ENCODE measurements around the gene TMEM53. TPM values are rescaled to one million over a fixed set of nuclear protein-coding genes. Genes with fewer than 3 reads are reported as not detected.

Gene TMEM53
- total RNA-seq, 1 donor from 2014 or later, result 6.6 TPM

- peaks cover 16% of the 10 kb centered on the region for H3K27me3 Mint-ChIP-seq (ENCODE audit: unreplicated experiment)
- no peak for TF ChIP-seq CTCF (IDR thresholded peaks at IDR 0.05)
- no peaks in the 10 kb centered on the region for H3K9me3 Mint-ChIP-seq (ENCODE audit: unreplicated experiment)
- H3K27ac Mint-ChIP-seq (ENCODE audit: unreplicated experiment), result no peak overlapping the region
- H3K36me3 Mint-ChIP-seq (ENCODE audit: unreplicated experiment), result no peaks in the 10 kb centered on the region
- no peak overlapping the region for H3K4me3 Mint-ChIP-seq (ENCODE audit: unreplicated experiment)
- H3K4me1 Mint-ChIP-seq (ENCODE audit: unreplicated experiment), result peaks cover 5% of the 10 kb centered on the region
- DNase-seq (ENCODE audit: extremely low spot score, unreplicated experiment), result no peak
Observed at GRCh38 chr1:44619261-44619900, 54.9 kb downstream of the TMEM53 start.

- no peak for DNase-seq (ENCODE audit: extremely low spot score, unreplicated experiment)
- Mint-ChIP-seq H3K4me3 (ENCODE audit: unreplicated experiment) (peak overlapping the region; percentile 60), H3K27me3 (ENCODE audit: unreplicated experiment) (peaks cover 18% of the 10 kb centered on the region), H3K9me3 (ENCODE audit: unreplicated experiment) (no peaks in the 10 kb centered on the region), H3K36me3 (ENCODE audit: unreplicated experiment) (no peaks in the 10 kb centered on the region), H3K4me1 (ENCODE audit: unreplicated experiment) (peaks cover 5% of the 10 kb centered on the region), H3K27ac (ENCODE audit: unreplicated experiment) (no peak overlapping the region)
- no peak for TF ChIP-seq CTCF (IDR thresholded peaks at IDR 0.05)
Observed at GRCh38 chr1:44617703-44618029, 56.6 kb downstream of the TMEM53 start.

GRCh38 chr1:44616991-44617702, 57.1 kb downstream of the TMEM53 start:
- TF ChIP-seq CTCF (IDR thresholded peaks at IDR 0.05), result no peak
- Mint-ChIP-seq H3K4me3 (ENCODE audit: unreplicated experiment) (peak overlapping the region; percentile 61), H3K9me3 (ENCODE audit: unreplicated experiment) (no peaks in the 10 kb centered on the region), H3K4me1 (ENCODE audit: unreplicated experiment) (peaks cover 5% of the 10 kb centered on the region), H3K36me3 (ENCODE audit: unreplicated experiment) (no peaks in the 10 kb centered on the region), H3K27ac (ENCODE audit: unreplicated experiment) (no peak overlapping the region), H3K27me3 (ENCODE audit: unreplicated experiment) (peaks cover 22% of the 10 kb centered on the region)
- DNase-seq (ENCODE audit: extremely low spot score, unreplicated experiment), result no peak

GRCh38 chr1:44616284-44616990, 57.8 kb downstream of the TMEM53 start:
- no peaks in the 10 kb centered on the region for H3K36me3 Mint-ChIP-seq (ENCODE audit: unreplicated experiment)
- TF ChIP-seq CTCF (IDR thresholded peaks at IDR 0.05), result no peak
- peak overlapping the region; percentile 61 for H3K4me3 Mint-ChIP-seq (ENCODE audit: unreplicated experiment)
- H3K9me3 Mint-ChIP-seq (ENCODE audit: unreplicated experiment), result no peaks in the 10 kb centered on the region
- H3K27ac Mint-ChIP-seq (ENCODE audit: unreplicated experiment), result no peak overlapping the region
- DNase-seq (ENCODE audit: extremely low spot score, unreplicated experiment), result no peak
- peaks cover 27% of the 10 kb centered on the region for H3K27me3 Mint-ChIP-seq (ENCODE audit: unreplicated experiment)
- H3K4me1 Mint-ChIP-seq (ENCODE audit: unreplicated experiment), result peaks cover 5% of the 10 kb centered on the region

- Mint-ChIP-seq H3K27ac (ENCODE audit: unreplicated experiment) (no peak overlapping the region), H3K4me1 (ENCODE audit: unreplicated experiment) (peaks cover 5% of the 10 kb centered on the region), H3K36me3 (ENCODE audit: unreplicated experiment) (no peaks in the 10 kb centered on the region), H3K27me3 (ENCODE audit: unreplicated experiment) (peaks cover 38% of the 10 kb centered on the region), H3K9me3 (ENCODE audit: unreplicated experiment) (no peaks in the 10 kb centered on the region), H3K4me3 (ENCODE audit: unreplicated experiment) (no peak overlapping the region)
- TF ChIP-seq CTCF (IDR thresholded peaks at IDR 0.05), result no peak
- no peak for DNase-seq (ENCODE audit: extremely low spot score, unreplicated experiment)
Observed at GRCh38 chr1:44613941-44614340, 60.3 kb downstream of the TMEM53 start.
